Measurements from ENCODE around the gene PDE6B.

- TF ChIP-seq CTCF (conservative IDR thresholded peaks at IDR 0.05; ENCODE audit: low read length) (no peak), EZH2phosphoT487 (IDR thresholded peaks at IDR 0.05; ENCODE audit: borderline replicate concordance, low read depth, low read length) (no peak)
Measured at GRCh38 chr4:649751-650310, 24.5 kb downstream of the PDE6B start.
